MCF 10A (cell line): ENCODE measurements around the gene BMPER. TPM values are rescaled to one million over a fixed set of nuclear protein-coding genes. Genes with fewer than 3 reads are reported as not detected.

Experiments used
- BruUV-seq: library from RNA; stranded (reverse); fragments of 400-500 nt; replicated peaks from 2 replicates; lab custom pipeline; 2021; lab: Mats Ljungman, UMichigan
- CTCF ChIA-PET: fragments of 300-600 bp; sonication (Branson Sonifier 250); formaldehyde crosslinking; extraction: SDS; loops from one replicate; lab custom pipeline; 2021; ENCODE audit warnings: antibody characterized with exemption, inconsistent platforms; lab: Yijun Ruan, JAX
- POLR2A ChIA-PET: fragments of 300-600, 350-650 bp; sonication (Branson Sonifier 250); formaldehyde crosslinking; extraction: SDS; loops from one replicate; lab custom pipeline; 2020; ENCODE audit warnings: antibody characterized with exemption, inconsistent platforms; lab: Yijun Ruan, JAX
- DNase-seq: peaks from one replicate; pipeline ENCODE4 v3.0.0-alpha.2; 2018; ENCODE audit not compliant: unreplicated experiment
- H3K27ac Mint-ChIP-seq: one replicate; pipeline ENCODE4 v1.8.0; 2022; ENCODE audit warnings: mild to moderate bottlenecking, low read depth, mixed read lengths; ENCODE audit not compliant: unreplicated experiment
- H3K27me3 Mint-ChIP-seq: one replicate; pipeline ENCODE4 v1.8.0; 2022; ENCODE audit warnings: mixed read lengths; ENCODE audit not compliant: insufficient read depth, unreplicated experiment
- H3K36me3 Mint-ChIP-seq: one replicate; pipeline ENCODE4 v1.8.0; 2022; ENCODE audit warnings: mild to moderate bottlenecking, moderate library complexity, mixed read lengths; ENCODE audit not compliant: insufficient read depth, unreplicated experiment
- H3K4me1 Mint-ChIP-seq: one replicate; pipeline ENCODE4 v1.8.0; 2022; ENCODE audit warnings: mixed read lengths; ENCODE audit not compliant: insufficient read depth, unreplicated experiment
- H3K4me3 Mint-ChIP-seq: one replicate; pipeline ENCODE4 v1.8.0; 2022; ENCODE audit warnings: mild to moderate bottlenecking, moderate library complexity, mixed read lengths; ENCODE audit not compliant: unreplicated experiment
- H3K9me3 Mint-ChIP-seq: one replicate; pipeline ENCODE4 v1.8.0; 2022; ENCODE audit warnings: mixed read lengths; ENCODE audit not compliant: unreplicated experiment
- intact Hi-C: fragments of 100-400 bp; cut with micrococcal nuclease; formaldehyde crosslinking; loops from 2 replicates; pipeline ENCODE4 v1.14.1; 2022
- total RNA-seq: library from RNA; stranded (reverse); gene quantifications from 2 replicates; pipeline ENCODE4 v1.2.3, GENCODE V29; 2022
- TF ChIP-seq, protein P1 (sequence below): fragments of 200-600 bp; IDR thresholded peaks from one replicate; pipeline ENCODE4 v1.8.0; 2022; ENCODE audit warnings: antibody characterized with exemption, mild to moderate bottlenecking; ENCODE audit not compliant: unreplicated experiment

Gene BMPER
- total RNA-seq, 1 experiment from 2014 or later = 0.40 TPM

DNA sequence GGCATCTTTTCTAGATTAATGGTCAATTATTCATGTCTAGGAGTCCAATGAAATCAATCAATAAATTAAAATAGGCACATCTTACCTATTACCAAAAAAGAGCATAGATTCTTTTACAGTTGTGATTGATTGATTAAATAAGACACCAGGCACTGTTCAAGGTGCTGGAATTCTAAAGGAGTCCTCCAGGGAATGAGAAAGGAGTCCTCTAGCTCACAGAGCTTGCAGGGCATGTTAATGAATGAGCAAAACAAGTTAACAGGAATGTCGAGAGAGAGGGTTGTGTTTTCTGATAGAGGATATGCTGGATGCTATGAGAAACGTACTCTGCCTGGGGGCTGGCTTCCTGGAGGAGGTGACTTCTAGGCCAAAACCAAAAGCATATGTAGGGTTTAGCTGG, 191.4 kb downstream of the BMPER start:
- CTCF ChIA-PET = interaction anchor here (0.6 to 1.4 kb wide), 2 partner anchors 9 to 568 kb away, joined by 3 to 4 read pairs; no protein-coding TSS in a partner anchor
- Mint-ChIP-seq H3K27ac (peak overlapping the region; percentile 67), H3K9me3 (peaks cover 10% of the 10 kb centered on the region), H3K4me3 (peak overlapping the region; percentile 7), H3K36me3 (no peaks in the 10 kb centered on the region), H3K27me3 (no peaks in the 10 kb centered on the region), H3K4me1 (peaks cover 16% of the 10 kb centered on the region)
- no peak for DNase-seq
- intact Hi-C loops = no loop called here
- TF ChIP-seq, protein P1, sequence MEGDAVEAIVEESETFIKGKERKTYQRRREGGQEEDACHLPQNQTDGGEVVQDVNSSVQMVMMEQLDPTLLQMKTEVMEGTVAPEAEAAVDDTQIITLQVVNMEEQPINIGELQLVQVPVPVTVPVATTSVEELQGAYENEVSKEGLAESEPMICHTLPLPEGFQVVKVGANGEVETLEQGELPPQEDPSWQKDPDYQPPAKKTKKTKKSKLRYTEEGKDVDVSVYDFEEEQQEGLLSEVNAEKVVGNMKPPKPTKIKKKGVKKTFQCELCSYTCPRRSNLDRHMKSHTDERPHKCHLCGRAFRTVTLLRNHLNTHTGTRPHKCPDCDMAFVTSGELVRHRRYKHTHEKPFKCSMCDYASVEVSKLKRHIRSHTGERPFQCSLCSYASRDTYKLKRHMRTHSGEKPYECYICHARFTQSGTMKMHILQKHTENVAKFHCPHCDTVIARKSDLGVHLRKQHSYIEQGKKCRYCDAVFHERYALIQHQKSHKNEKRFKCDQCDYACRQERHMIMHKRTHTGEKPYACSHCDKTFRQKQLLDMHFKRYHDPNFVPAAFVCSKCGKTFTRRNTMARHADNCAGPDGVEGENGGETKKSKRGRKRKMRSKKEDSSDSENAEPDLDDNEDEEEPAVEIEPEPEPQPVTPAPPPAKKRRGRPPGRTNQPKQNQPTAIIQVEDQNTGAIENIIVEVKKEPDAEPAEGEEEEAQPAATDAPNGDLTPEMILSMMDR = no peak
- POLR2A ChIA-PET = no interaction called here
- BruUV-seq = no TSS peak

DNA sequence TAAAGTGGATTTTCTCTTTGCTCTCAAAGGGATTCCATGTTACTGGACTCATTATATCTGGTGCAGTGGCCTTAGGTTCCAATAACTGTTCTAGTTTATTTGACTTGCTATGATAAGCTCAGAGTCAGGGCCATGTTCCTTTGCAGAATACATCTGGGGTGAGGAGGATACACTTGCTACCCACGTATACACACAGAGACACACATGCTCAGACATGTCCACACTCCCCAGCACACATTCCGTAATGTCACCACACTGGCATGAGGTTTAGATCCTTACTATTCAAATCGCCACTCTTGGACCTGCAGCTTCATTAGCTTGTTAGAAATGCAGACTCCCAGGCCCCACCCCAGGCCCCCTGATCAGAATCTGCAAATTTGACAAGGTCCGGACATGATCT, 195.3 kb downstream of the BMPER start:
- TF ChIP-seq, protein P1 = no peak
- peaks cover 16% of the 10 kb centered on the region for H3K4me1 Mint-ChIP-seq
- no peak overlapping the region for H3K27ac Mint-ChIP-seq
- no peak overlapping the region for H3K4me3 Mint-ChIP-seq
- POLR2A ChIA-PET = interaction anchor here (0.6 kb wide), 1 partner anchor 29 kb away, joined by 3 read pairs; no protein-coding TSS in a partner anchor
- H3K36me3 Mint-ChIP-seq = no peaks in the 10 kb centered on the region
- no peak for DNase-seq
- no peaks in the 10 kb centered on the region for H3K27me3 Mint-ChIP-seq
- H3K9me3 Mint-ChIP-seq = no peaks in the 10 kb centered on the region
- intact Hi-C loops = no loop called here
- BruUV-seq = no TSS peak
- CTCF ChIA-PET = interaction anchor here (0.5 to 1.0 kb wide), 2 partner anchors 34 to 42 kb away, joined by 3 read pairs; no protein-coding TSS in a partner anchor

DNA sequence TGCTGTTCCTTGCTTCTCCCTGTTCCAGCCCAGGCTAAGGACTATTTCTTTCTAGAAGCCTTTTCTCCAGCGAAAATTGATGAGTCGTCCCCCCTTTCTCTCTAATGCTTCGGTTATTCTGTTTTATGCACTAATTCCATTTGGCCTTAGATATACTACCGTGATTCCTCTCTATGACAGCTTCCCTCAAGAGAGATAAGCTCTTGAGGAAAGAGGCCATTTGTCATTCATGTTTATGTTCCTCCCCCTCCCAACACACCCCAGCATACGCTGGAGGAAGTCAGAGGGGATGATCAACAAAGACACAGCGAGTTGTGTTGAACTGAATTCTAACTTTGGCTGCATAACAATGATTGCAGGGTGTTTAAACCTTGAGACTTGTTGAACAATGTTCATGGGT, 198.8 kb downstream of the BMPER start:
- H3K27ac Mint-ChIP-seq = no peak overlapping the region
- H3K4me3 Mint-ChIP-seq = no peak overlapping the region
- no TSS peak for BruUV-seq
- no peak for DNase-seq
- intact Hi-C loops = no loop called here
- TF ChIP-seq, protein P1 = no peak
- ChIA-PET CTCF (interaction anchor here (0.6 to 2.1 kb wide), 4 partner anchors 31 to 1012 kb away, joined by 3 to 12 read pairs (median 4); no protein-coding TSS in a partner anchor), POLR2A (interaction anchor here (0.7 kb wide), 1 partner anchor 113 kb away, joined by 3 read pairs; no protein-coding TSS in a partner anchor)
- H3K36me3 Mint-ChIP-seq = no peaks in the 10 kb centered on the region
- H3K9me3 Mint-ChIP-seq = no peaks in the 10 kb centered on the region
- H3K27me3 Mint-ChIP-seq = no peaks in the 10 kb centered on the region
- H3K4me1 Mint-ChIP-seq = peaks cover 5% of the 10 kb centered on the region

DNA sequence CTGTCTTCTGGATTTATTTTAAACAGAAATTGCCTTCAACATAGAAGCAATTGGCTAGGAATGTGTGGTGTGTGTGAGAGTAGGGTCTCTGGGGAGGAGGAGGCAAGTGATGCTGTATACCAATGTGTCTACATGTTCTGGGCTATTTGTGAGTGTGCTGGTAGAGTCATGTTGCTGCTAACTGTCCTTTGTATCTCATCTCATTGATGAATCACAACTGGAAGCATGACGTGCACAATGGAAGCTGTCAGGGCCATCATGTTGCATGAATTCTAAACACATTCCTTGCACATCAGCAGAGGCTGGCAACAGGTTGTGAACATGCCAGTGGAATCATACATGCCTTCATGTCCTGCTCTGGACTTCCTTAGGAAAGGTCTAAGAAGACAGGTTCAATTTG, 199.7 kb downstream of the BMPER start:
- intact Hi-C loops = no loop called here
- Mint-ChIP-seq H3K36me3 (no peaks in the 10 kb centered on the region), H3K4me3 (no peak overlapping the region), H3K27me3 (no peaks in the 10 kb centered on the region), H3K27ac (no peak overlapping the region), H3K9me3 (no peaks in the 10 kb centered on the region), H3K4me1 (peaks cover 5% of the 10 kb centered on the region)
- no peak for DNase-seq
- POLR2A ChIA-PET = no interaction called here
- BruUV-seq = no TSS peak
- CTCF ChIA-PET = interaction anchor here (0.6 to 2.1 kb wide), 3 partner anchors 28 to 388 kb away, joined by 3 to 12 read pairs (median 6); no protein-coding TSS in a partner anchor
- TF ChIP-seq, protein P1 = no peak
